Stimulated activated CD8-positive, alpha-beta memory T cell treated with anti-CD3 and anti-CD28 coated beads, Interleukin-7, amount 100 ng/mL, for 48 hours (primary cell): ENCODE data around the gene F2RL3.
"Not testable (repeated sequence)": the region's sequence is repeated elsewhere in the genome, so short reads cannot be mapped to it uniquely, and the experiment has no call there.

Experiments
- DNase-seq, 2 donors: peaks; one replicate each; pipeline ENCODE4 v3.0.0-alpha.2; 2020; ENCODE audit warnings: low read depth in 1 of 2; ENCODE audit errors: extremely low read depth in 1 of 2

Gene F2RL3

GRCh38 chr19:16874250-16874977 lies 14.4 kb upstream of the F2RL3 start:
- DNase-seq = no peak

GRCh38 chr19:16874978-16875299 lies 13.9 kb upstream of the F2RL3 start:
- DNase-seq = not testable (repeated sequence)

- no peak for DNase-seq
Measured at GRCh38 chr19:16875584-16876555, 12.9 kb upstream of the F2RL3 start.

GRCh38 chr19:16876904-16877361 lies 11.9 kb upstream of the F2RL3 start:
- DNase-seq = no peak

GRCh38 chr19:16877581-16877980 lies 11.2 kb upstream of the F2RL3 start:
- no peak for DNase-seq

- no peak for DNase-seq
Measured at GRCh38 chr19:16878181-16878965, 10.4 kb upstream of the F2RL3 start.

GRCh38 chr19:16880884-16881554 lies 7.8 kb upstream of the F2RL3 start:
- no peak for DNase-seq

GRCh38 chr19:16882146-16882545 lies 6.7 kb upstream of the F2RL3 start:
- DNase-seq = no peak

- no peak for DNase-seq
Measured at GRCh38 chr19:16883522-16883921, 5.3 kb upstream of the F2RL3 start.

GRCh38 chr19:16885166-16885565 lies 3.6 kb upstream of the F2RL3 start:
- DNase-seq = no peak

- no peak for DNase-seq
Measured at GRCh38 chr19:16886305-16886880, 2.4 kb upstream of the F2RL3 start.

GRCh38 chr19:16887353-16888265 lies 1.2 kb upstream of the F2RL3 start:
- no peak for DNase-seq

- no peak for DNase-seq
Measured at GRCh38 chr19:16889366-16889882, 625 bp downstream of the F2RL3 start.

- DNase-seq = no peak
Measured at GRCh38 chr19:16889883-16890460, 1.2 kb downstream of the F2RL3 start.

- no peak for DNase-seq
Measured at GRCh38 chr19:16890461-16891184, 1.8 kb downstream of the F2RL3 start.

GRCh38 chr19:16891696-16892382 lies 3.0 kb downstream of the F2RL3 start:
- DNase-seq = no peak

GRCh38 chr19:16892436-16892835 lies 3.6 kb downstream of the F2RL3 start:
- no peak for DNase-seq
